ENCODE results near the gene NKAPD1. TPM values are rescaled to one million over a fixed set of nuclear protein-coding genes. Genes with fewer than 3 reads are reported as not detected.

Gene NKAPD1
- total RNA-seq, 2 donors from 2014 or later = 22.9 to 24.7 TPM

GRCh38 chr11:112128483-112129121, 54.5 kb downstream of the NKAPD1 start:
- Mint-ChIP-seq H3K27ac (no peak overlapping the region), H3K27me3 (ENCODE audit: insufficient read depth) (no peaks in the 10 kb centered on the region), H3K4me3 (no peak overlapping the region), H3K9me3 (no peaks in the 10 kb centered on the region), H3K4me1 (no peaks in the 10 kb centered on the region), H3K36me3 (ENCODE audit: low read depth) (no peaks in the 10 kb centered on the region)
- H3K4me1 ChIP-seq (ENCODE audit: control insufficient read depth, insufficient read depth, low read length) = no peaks in the 10 kb centered on the region
- H3K9ac ChIP-seq (ENCODE audit: extremely low read depth, low read length, poor library complexity, severe bottlenecking) = no peak overlapping the region
- H3K4me3 ChIP-seq (ENCODE audit: low read length) = no peak overlapping the region
- H3K9me3 ChIP-seq (ENCODE audit: control insufficient read depth, low read length) = no peaks in the 10 kb centered on the region
- no peaks in the 10 kb centered on the region for H3K36me3 ChIP-seq (ENCODE audit: control insufficient read depth, insufficient read depth, low read length)
- H3K27ac ChIP-seq (ENCODE audit: low read depth, low read length) = no peak overlapping the region
- WGBS, 2 experiments (ENCODE audit: insufficient coverage in 1 of 2, insufficient read length in 1 of 2) = 81 to 90% methylated on average over 3 of the region's 3 CpGs
- DNase-seq = no peak
- H3K27me3 ChIP-seq (ENCODE audit: control insufficient read depth, insufficient read depth, low read length, poor library complexity, severe bottlenecking) = no peaks in the 10 kb centered on the region
- TF ChIP-seq CTCF (conservative IDR thresholded peaks at IDR 0.05) = no peak

GRCh38 chr11:112129656-112130055, 55.6 kb downstream of the NKAPD1 start:
- H3K27ac Mint-ChIP-seq = no peak overlapping the region
- H3K9ac ChIP-seq (ENCODE audit: extremely low read depth, low read length, poor library complexity, severe bottlenecking) = no peak overlapping the region
- no peaks in the 10 kb centered on the region for H3K9me3 Mint-ChIP-seq
- no peaks in the 10 kb centered on the region for H3K27me3 Mint-ChIP-seq (ENCODE audit: insufficient read depth)
- 91 to 98% methylated on average over 4 to 5 of the region's 5 CpGs for WGBS, 2 experiments (ENCODE audit: insufficient coverage in 1 of 2, insufficient read length in 1 of 2)
- H3K27ac ChIP-seq (ENCODE audit: low read depth, low read length) = no peak overlapping the region
- DNase-seq = no peak
- H3K4me3 ChIP-seq (ENCODE audit: low read length) = no peak overlapping the region
- no peaks in the 10 kb centered on the region for H3K27me3 ChIP-seq (ENCODE audit: control insufficient read depth, insufficient read depth, low read length, poor library complexity, severe bottlenecking)
- TF ChIP-seq CTCF (conservative IDR thresholded peaks at IDR 0.05) = no peak
- H3K36me3 ChIP-seq (ENCODE audit: control insufficient read depth, insufficient read depth, low read length) = no peaks in the 10 kb centered on the region
- no peaks in the 10 kb centered on the region for H3K4me1 ChIP-seq (ENCODE audit: control insufficient read depth, insufficient read depth, low read length)
- no peaks in the 10 kb centered on the region for H3K36me3 Mint-ChIP-seq (ENCODE audit: low read depth)
- H3K4me1 Mint-ChIP-seq = no peaks in the 10 kb centered on the region
- H3K9me3 ChIP-seq (ENCODE audit: control insufficient read depth, low read length) = no peaks in the 10 kb centered on the region
- H3K4me3 Mint-ChIP-seq = no peak overlapping the region

DNA sequence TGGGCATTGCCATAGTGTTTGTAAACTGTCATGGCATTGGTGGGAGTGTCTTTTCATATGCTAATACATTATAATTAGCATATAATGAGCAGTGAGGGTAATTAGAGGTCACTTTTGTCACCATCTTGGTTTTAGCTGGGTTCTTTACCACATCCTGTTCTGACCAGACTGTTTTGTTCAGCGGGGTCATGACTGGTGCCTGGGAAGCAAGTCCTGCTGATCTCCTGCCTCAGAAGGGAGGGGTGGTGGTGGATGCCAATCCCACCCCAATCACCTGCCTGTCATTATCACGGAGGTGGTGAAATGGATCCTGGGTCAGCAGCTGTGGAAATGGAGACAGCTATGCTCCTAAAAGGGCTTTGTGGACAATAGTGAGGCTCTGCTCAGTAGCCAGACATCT, 58.6 kb downstream of the NKAPD1 start:
- Mint-ChIP-seq H3K9me3 (no peaks in the 10 kb centered on the region), H3K4me3 (no peak overlapping the region), H3K27me3 (ENCODE audit: insufficient read depth) (no peaks in the 10 kb centered on the region), H3K4me1 (no peaks in the 10 kb centered on the region), H3K27ac (no peak overlapping the region), H3K36me3 (ENCODE audit: low read depth) (no peaks in the 10 kb centered on the region)
- Histone ChIP-seq H3K9ac (ENCODE audit: extremely low read depth, low read length, poor library complexity, severe bottlenecking) (no peak overlapping the region), H3K36me3 (ENCODE audit: control insufficient read depth, insufficient read depth, low read length) (no peaks in the 10 kb centered on the region), H3K27ac (ENCODE audit: low read depth, low read length) (no peak overlapping the region), H3K9me3 (ENCODE audit: control insufficient read depth, low read length) (no peaks in the 10 kb centered on the region), H3K27me3 (ENCODE audit: control insufficient read depth, insufficient read depth, low read length, poor library complexity, severe bottlenecking) (no peaks in the 10 kb centered on the region), H3K4me3 (ENCODE audit: low read length) (no peak overlapping the region), H3K4me1 (ENCODE audit: control insufficient read depth, insufficient read depth, low read length) (no peaks in the 10 kb centered on the region)
- no peak for TF ChIP-seq CTCF (conservative IDR thresholded peaks at IDR 0.05)
- DNase-seq = no peak
- 82 to 100% methylated on average over 1 to 2 of the region's 2 CpGs for WGBS, 2 experiments (ENCODE audit: insufficient coverage in 1 of 2, insufficient read length in 1 of 2)
